ENCODE measurements around the gene RNF149. TPM values are rescaled to one million over a fixed set of nuclear protein-coding genes. Genes with fewer than 3 reads are reported as not detected.

The RNF149 gene
- total and polyA plus RNA-seq, 2 donors (not counting 1 experiment from before 2014, with no cell fraction given), result 29.4 to 49.0 TPM

GRCh38 chr2:101291973-101292372, 16.5 kb downstream of the RNF149 start:
- no peak overlapping the region for H3K4me2 ChIP-seq (ENCODE audit: extremely low read depth, insufficient read depth, low read length)
- no peak for DNase-seq (ENCODE audit: low read depth in 2 of 2)

GRCh38 chr2:101290711-101291110, 17.8 kb downstream of the RNF149 start:
- H3K9me3 ChIP-seq (ENCODE audit: control insufficient read depth, insufficient read depth, low read depth, low read length), result no peaks in the 10 kb centered on the region
- no peak overlapping the region for H3K4me2 ChIP-seq (ENCODE audit: extremely low read depth, insufficient read depth, low read length)
- TF ChIP-seq CTCF (conservative IDR thresholded peaks at IDR 0.05 in 1 of 2, IDR thresholded peaks at IDR 0.05 in 1 of 2; ENCODE audit: low read depth in 1 of 2, low read length in 2 of 2), result no peak
- TF ChIP-seq EZH2 (IDR thresholded peaks at IDR 0.05; ENCODE audit: low read length, missing control alignments), result no peak
- H3K4me1 ChIP-seq (ENCODE audit: control insufficient read depth, extremely low read depth, insufficient read depth, low read length), result no peaks in the 10 kb centered on the region
- no peak overlapping the region for H3K27ac ChIP-seq (ENCODE audit: insufficient read depth, low read length)
- H3K36me3 ChIP-seq (ENCODE audit: control insufficient read depth, insufficient read depth, low read length), result no peaks in the 10 kb centered on the region
- no peak overlapping the region for H3K4me3 ChIP-seq (replicated peaks in 1 of 4; ENCODE audit: control extremely low read depth in 1 of 4, insufficient read depth in 1 of 4, low read depth in 3 of 4, low read length in 4 of 4)
- peaks cover 9% of the 10 kb centered on the region for H3K79me2 ChIP-seq (ENCODE audit: control insufficient read depth, insufficient read depth, low read length)
- no peak overlapping the region for H2AFZ ChIP-seq (ENCODE audit: low read length)
- no peak for DNase-seq (ENCODE audit: low read depth in 2 of 2)
- H3K9ac ChIP-seq (ENCODE audit: insufficient read depth, low read length), result no peak overlapping the region
- no peaks in the 10 kb centered on the region for H3K27me3 ChIP-seq (ENCODE audit: control insufficient read depth, insufficient read depth, low read length)
- no peaks in the 10 kb centered on the region for H4K20me1 ChIP-seq (ENCODE audit: control insufficient read depth, extremely low read depth, insufficient read depth, low read length)

More at GRCh38 chr2:101291973-101292372, 16.5 kb downstream of the RNF149 start:
- no peaks in the 10 kb centered on the region for H3K36me3 ChIP-seq (ENCODE audit: control insufficient read depth, insufficient read depth, low read length)
- no peak overlapping the region for H3K4me3 ChIP-seq (replicated peaks in 1 of 4; ENCODE audit: control extremely low read depth in 1 of 4, insufficient read depth in 1 of 4, low read depth in 3 of 4, low read length in 4 of 4)
- TF ChIP-seq CTCF (conservative IDR thresholded peaks at IDR 0.05 in 1 of 2, IDR thresholded peaks at IDR 0.05 in 1 of 2; ENCODE audit: low read depth in 1 of 2, low read length in 2 of 2) (no peak), EZH2 (IDR thresholded peaks at IDR 0.05; ENCODE audit: low read length, missing control alignments) (no peak)
- no peaks in the 10 kb centered on the region for H3K9me3 ChIP-seq (ENCODE audit: control insufficient read depth, insufficient read depth, low read depth, low read length)
- no peak overlapping the region for H2AFZ ChIP-seq (ENCODE audit: low read length)
- no peaks in the 10 kb centered on the region for H3K4me1 ChIP-seq (ENCODE audit: control insufficient read depth, extremely low read depth, insufficient read depth, low read length)
- H4K20me1 ChIP-seq (ENCODE audit: control insufficient read depth, extremely low read depth, insufficient read depth, low read length), result no peaks in the 10 kb centered on the region
- H3K79me2 ChIP-seq (ENCODE audit: control insufficient read depth, insufficient read depth, low read length), result peaks cover 12% of the 10 kb centered on the region
- H3K27ac ChIP-seq (ENCODE audit: insufficient read depth, low read length), result no peak overlapping the region
- no peaks in the 10 kb centered on the region for H3K27me3 ChIP-seq (ENCODE audit: control insufficient read depth, insufficient read depth, low read length)
- no peak overlapping the region for H3K9ac ChIP-seq (ENCODE audit: insufficient read depth, low read length)

GRCh38 chr2:101287303-101287702, 21.2 kb downstream of the RNF149 start:
- no peak for TF ChIP-seq EZH2 (IDR thresholded peaks at IDR 0.05; ENCODE audit: low read length, missing control alignments)
- no peak for TF ChIP-seq CTCF (conservative IDR thresholded peaks at IDR 0.05 in 1 of 2, IDR thresholded peaks at IDR 0.05 in 1 of 2; ENCODE audit: low read depth in 1 of 2, low read length in 2 of 2)
- Histone ChIP-seq H3K9me3 (ENCODE audit: control insufficient read depth, insufficient read depth, low read depth, low read length) (no peaks in the 10 kb centered on the region), H3K79me2 (ENCODE audit: control insufficient read depth, insufficient read depth, low read length) (no peaks in the 10 kb centered on the region), H3K27ac (ENCODE audit: insufficient read depth, low read length) (no peak overlapping the region), H2AFZ (ENCODE audit: low read length) (no peak overlapping the region), H3K4me3 (replicated peaks in 1 of 4; ENCODE audit: control extremely low read depth in 1 of 4, insufficient read depth in 1 of 4, low read depth in 3 of 4, low read length in 4 of 4) (no peak overlapping the region), H3K27me3 (ENCODE audit: control insufficient read depth, insufficient read depth, low read length) (no peaks in the 10 kb centered on the region), H3K4me2 (ENCODE audit: extremely low read depth, insufficient read depth, low read length) (no peak overlapping the region), H4K20me1 (ENCODE audit: control insufficient read depth, extremely low read depth, insufficient read depth, low read length) (no peaks in the 10 kb centered on the region), H3K9ac (ENCODE audit: insufficient read depth, low read length) (no peak overlapping the region), H3K4me1 (ENCODE audit: control insufficient read depth, extremely low read depth, insufficient read depth, low read length) (no peaks in the 10 kb centered on the region), H3K36me3 (ENCODE audit: control insufficient read depth, insufficient read depth, low read length) (no peaks in the 10 kb centered on the region)
- no peak for DNase-seq (ENCODE audit: low read depth in 2 of 2)
